Stomach smooth muscle (tissue), 2 donors: Measurements from ENCODE around the gene PSMD9.

Source experiments
- H3K27ac ChIP-seq: one replicate; pipeline ENCODE4 v1.7.0; 2013; ENCODE audit warnings: mild to moderate bottlenecking, low read length, inconsistent platforms
- H3K27me3 ChIP-seq, 2 donors: one replicate each; pipeline ENCODE4 v1.7.0; 2013; ENCODE audit warnings: low read length in 2 of 2; ENCODE audit not compliant: insufficient read depth in 2 of 2, control insufficient read depth in 1 of 2
- H3K36me3 ChIP-seq, 2 donors: one replicate each; pipeline ENCODE4 v1.7.0; 2013; ENCODE audit warnings: low read length in 2 of 2; ENCODE audit not compliant: control insufficient read depth in 2 of 2, insufficient read depth in 2 of 2
- H3K4me1 ChIP-seq: one replicate; pipeline ENCODE4 v1.7.0; 2013; ENCODE audit warnings: low read length; ENCODE audit not compliant: control insufficient read depth, insufficient read depth
- H3K4me3 ChIP-seq, 2 donors: one replicate each; pipeline ENCODE4 v1.7.0; 2013; ENCODE audit warnings: low read length in 2 of 2
- H3K9ac ChIP-seq, 2 donors: one replicate each; pipeline ENCODE4 v1.7.0; 2013; ENCODE audit warnings: low read length in 2 of 2, mild to moderate bottlenecking in 1 of 2
- H3K9me3 ChIP-seq, 2 donors: one replicate each; pipeline ENCODE4 v1.7.0; 2013; ENCODE audit warnings: low read length in 2 of 2; ENCODE audit not compliant: control insufficient read depth in 2 of 2
- donor health status: healthy.
- donor health status: Pancreatic carcinoma.

PSMD9 gene

GRCh38 chr12:121898287-121898686, 9.7 kb downstream of the PSMD9 start:
- Histone ChIP-seq H3K27me3 (no peaks in the 10 kb centered on the region), H3K4me1 (peaks cover 9% of the 10 kb centered on the region), H3K36me3 (peaks cover 43 to 45% of the 10 kb centered on the region in 2 donors), H3K9ac (no peak overlapping the region), H3K4me3 (no peak overlapping the region), H3K9me3 (no peaks in the 10 kb centered on the region), H3K27ac (no peak overlapping the region)

GRCh38 chr12:121899590-121899989, 11.0 kb downstream of the PSMD9 start:
- H3K9me3 ChIP-seq, result no peaks in the 10 kb centered on the region
- no peak overlapping the region for H3K9ac ChIP-seq
- H3K4me3 ChIP-seq, result no peak overlapping the region
- peaks cover 2% of the 10 kb centered on the region for H3K4me1 ChIP-seq
- H3K27ac ChIP-seq, result no peak overlapping the region
- no peaks in the 10 kb centered on the region for H3K27me3 ChIP-seq
- H3K36me3 ChIP-seq, result peaks cover 48 to 53% of the 10 kb centered on the region in 2 donors

- H3K9ac ChIP-seq, result no peak overlapping the region
- no peak overlapping the region for H3K27ac ChIP-seq
- peaks cover 42 to 43% of the 10 kb centered on the region in 2 donors for H3K36me3 ChIP-seq
- H3K27me3 ChIP-seq, result no peaks in the 10 kb centered on the region
- no peaks in the 10 kb centered on the region for H3K9me3 ChIP-seq
- no peak overlapping the region for H3K4me3 ChIP-seq
- no peaks in the 10 kb centered on the region for H3K4me1 ChIP-seq
These were observed 14.6 kb downstream of the PSMD9 start for GRCh38 chr12:121903202-121903601.

GRCh38 chr12:121905746-121906145, 17.2 kb downstream of the PSMD9 start:
- H3K9ac ChIP-seq, result no peak overlapping the region
- H3K27ac ChIP-seq, result no peak overlapping the region
- H3K4me1 ChIP-seq, result no peaks in the 10 kb centered on the region
- no peaks in the 10 kb centered on the region for H3K9me3 ChIP-seq
- H3K36me3 ChIP-seq, result peaks cover 37 to 38% of the 10 kb centered on the region in 2 donors
- H3K27me3 ChIP-seq, result no peaks in the 10 kb centered on the region
- no peak overlapping the region for H3K4me3 ChIP-seq

- Histone ChIP-seq H3K27ac (no peak overlapping the region), H3K27me3 (no peaks in the 10 kb centered on the region), H3K4me1 (no peaks in the 10 kb centered on the region), H3K36me3 (peaks cover 21 to 25% of the 10 kb centered on the region in 2 donors), H3K9ac (no peak overlapping the region), H3K4me3 (no peak overlapping the region), H3K9me3 (no peaks in the 10 kb centered on the region)
These were observed 20.1 kb downstream of the PSMD9 start for GRCh38 chr12:121908702-121909101.

- H3K9ac ChIP-seq, result no peak overlapping the region
- H3K4me3 ChIP-seq, result no peak overlapping the region
- H3K27me3 ChIP-seq, result no peaks in the 10 kb centered on the region
- H3K27ac ChIP-seq, result no peak overlapping the region
- H3K9me3 ChIP-seq, result no peaks in the 10 kb centered on the region
- H3K4me1 ChIP-seq, result no peaks in the 10 kb centered on the region
- H3K36me3 ChIP-seq, result peaks cover 14 to 30% of the 10 kb centered on the region in 2 donors
These were observed 23.4 kb downstream of the PSMD9 start for GRCh38 chr12:121911824-121912585.

- peaks cover 13 to 32% of the 10 kb centered on the region in 2 donors for H3K36me3 ChIP-seq
- H3K27me3 ChIP-seq, result no peaks in the 10 kb centered on the region
- H3K9ac ChIP-seq, result no peak overlapping the region
- no peak overlapping the region for H3K27ac ChIP-seq
- H3K4me1 ChIP-seq, result peaks cover 8% of the 10 kb centered on the region
- H3K9me3 ChIP-seq, result no peaks in the 10 kb centered on the region
- H3K4me3 ChIP-seq, result no peak overlapping the region
These were observed 27.3 kb downstream of the PSMD9 start for GRCh38 chr12:121915841-121916321.

GRCh38 chr12:121916719-121917118, 28.1 kb downstream of the PSMD9 start:
- Histone ChIP-seq H3K36me3 (peaks cover 13 to 32% of the 10 kb centered on the region in 2 donors), H3K9me3 (no peaks in the 10 kb centered on the region), H3K27ac (no peak overlapping the region), H3K9ac (no peak overlapping the region), H3K27me3 (no peaks in the 10 kb centered on the region), H3K4me3 (no peak overlapping the region), H3K4me1 (peaks cover 8% of the 10 kb centered on the region)

- no peaks in the 10 kb centered on the region for H3K9me3 ChIP-seq
- no peak within 1 kb of the TSS for H3K27ac ChIP-seq
- peak within 1 kb of the TSS in 1 of 2 donors; percentile 63 for H3K9ac ChIP-seq
- H3K4me1 ChIP-seq, result peaks cover 8% of the 10 kb centered on the region
- H3K27me3 ChIP-seq, result no peaks in the 10 kb centered on the region
- H3K4me3 ChIP-seq, result peak within 1 kb of the TSS; percentile 53 to 65
- peaks cover 8 to 27% of the 10 kb centered on the region in 2 donors for H3K36me3 ChIP-seq
These were observed 29.5 kb downstream of the PSMD9 start, which contains the start of gene CFAP251 for GRCh38 chr12:121917950-121918678. Gene CFAP251, plus strand, starts transcription at chr12:121918592. Its CDS starts 2,714 bp downstream, at chr12:121921306.

- Histone ChIP-seq H3K9ac (peak overlapping the region in 1 of 2 donors; percentile 63), H3K36me3 (peaks cover 8 to 27% of the 10 kb centered on the region in 2 donors), H3K4me3 (peak overlapping the region; percentile 53 to 65)
These were observed 30.1 kb downstream of the PSMD9 start for GRCh38 chr12:121918679-121919038.

More at GRCh38 chr12:121918679-121919038, 30.1 kb downstream of the PSMD9 start:
- no peaks in the 10 kb centered on the region for H3K9me3 ChIP-seq
- peaks cover 8% of the 10 kb centered on the region for H3K4me1 ChIP-seq
- H3K27me3 ChIP-seq, result no peaks in the 10 kb centered on the region
- no peak overlapping the region for H3K27ac ChIP-seq
